HEK293 (cell line): ENCODE measurements around the gene AKAP8.

Experiments
- CTCF ChIA-PET: fragments of 350-600 bp; formaldehyde crosslinking; extraction: SDS; loops from one replicate; lab custom pipeline; 2021; ENCODE audit warnings: antibody characterized with exemption; lab: Yijun Ruan, JAX
- POLR2A ChIA-PET: fragments of 300-600 bp; formaldehyde crosslinking; extraction: SDS; loops from one replicate; lab custom pipeline; 2020; ENCODE audit warnings: antibody characterized with exemption, inconsistent platforms; lab: Yijun Ruan, JAX
- H3K27ac ChIP-seq: fragments of 200-500 bp; sonication (Bioruptor generic); 2 replicates; pipeline ENCODE4 v1.5.1; 2014; ENCODE audit warnings: low read depth, low read length, control low read depth, inconsistent platforms; ENCODE audit errors: extremely low read depth
- H3K36me3 ChIP-seq, 2 experiments: fragments of 200-500 bp in 1 of 2; sonication (Bioruptor generic) in 1 of 2; 1 replicate in 1 of 2; 2 replicates in 1 of 2; pipeline ENCODE4 v1.5.1; 2014 to 2017; ENCODE audit warnings: inconsistent platforms in 2 of 2, low read length in 2 of 2; ENCODE audit not compliant: control insufficient read depth in 2 of 2, insufficient read depth in 1 of 2
- H3K4me1 ChIP-seq: fragments of 200-500 bp; sonication (Bioruptor generic); 2 replicates; pipeline ENCODE4 v1.5.1; 2014; ENCODE audit warnings: mild to moderate bottlenecking, low read length, inconsistent platforms; ENCODE audit not compliant: control insufficient read depth, insufficient read depth
- H3K4me3 ChIP-seq: 2 replicates; pipeline ENCODE4 v1.5.1; 2011; ENCODE audit warnings: low read depth, mild to moderate bottlenecking, control low read depth, low read length, moderate library complexity
- H3K9me3 ChIP-seq: fragments of 200-500 bp; sonication (Bioruptor generic); 2 replicates; pipeline ENCODE4 v1.5.1; 2014; ENCODE audit warnings: low read depth, low read length, inconsistent platforms; ENCODE audit not compliant: control insufficient read depth, insufficient read depth
- KLF7 ChIP-seq: fragments of 450-650 bp; formaldehyde crosslinking; IDR thresholded peaks from 2 replicates; pipeline ENCODE4 v1.5.1; 2016; ENCODE audit warnings: missing biosample characterization, missing genetic modification characterization, borderline replicate concordance
- MYNN ChIP-seq: fragments of 450-650 bp; formaldehyde crosslinking; IDR thresholded peaks from 2 replicates; pipeline ENCODE4 v1.5.1; 2016; ENCODE audit warnings: missing biosample characterization, missing genetic modification characterization, borderline replicate concordance
- ZBTB48 ChIP-seq: fragments of 450-650 bp; formaldehyde crosslinking; IDR thresholded peaks from 2 replicates; pipeline ENCODE4 v1.5.1; 2016; ENCODE audit warnings: missing biosample characterization, missing genetic modification characterization
- ZNF10 ChIP-seq: fragments of 450-650 bp; formaldehyde crosslinking; IDR thresholded peaks from 2 replicates; pipeline ENCODE4 v1.5.1; 2017; ENCODE audit warnings: missing biosample characterization, missing genetic modification characterization
- ZNF114 ChIP-seq: fragments of 450-650 bp; formaldehyde crosslinking; IDR thresholded peaks from 2 replicates; pipeline ENCODE4 v1.5.0; 2017; ENCODE audit warnings: missing biosample characterization, missing genetic modification characterization
- ZNF132 ChIP-seq: fragments of 450-650 bp; formaldehyde crosslinking; IDR thresholded peaks from 2 replicates; pipeline ENCODE4 v1.5.1; 2017; ENCODE audit warnings: missing biosample characterization, missing genetic modification characterization, borderline replicate concordance
- ZNF138 ChIP-seq: fragments of 450-650 bp; formaldehyde crosslinking; IDR thresholded peaks from 2 replicates; pipeline ENCODE4 v1.5.1; 2016; ENCODE audit warnings: missing biosample characterization, missing genetic modification characterization, borderline replicate concordance
- ZNF155 ChIP-seq: fragments of 450-650 bp; formaldehyde crosslinking; IDR thresholded peaks from 2 replicates; pipeline ENCODE4 v1.5.1; 2016; ENCODE audit warnings: missing biosample characterization, missing genetic modification characterization
- ZNF202 ChIP-seq: fragments of 450-650 bp; formaldehyde crosslinking; IDR thresholded peaks from 2 replicates; pipeline ENCODE4 v1.5.1; 2016; ENCODE audit warnings: missing biosample characterization, missing genetic modification characterization, borderline replicate concordance
- ZNF239 ChIP-seq: fragments of 450-650 bp; formaldehyde crosslinking; IDR thresholded peaks from 2 replicates; pipeline ENCODE4 v1.5.1; 2016; ENCODE audit warnings: missing biosample characterization, missing genetic modification characterization
- ZNF416 ChIP-seq: fragments of 450-650 bp; formaldehyde crosslinking; IDR thresholded peaks from 2 replicates; pipeline ENCODE4 v1.5.1; 2016; ENCODE audit warnings: missing biosample characterization, missing genetic modification characterization
- ZNF423 ChIP-seq: fragments of 450-650 bp; formaldehyde crosslinking; IDR thresholded peaks from 2 replicates; pipeline ENCODE4 v1.5.1; 2016; ENCODE audit warnings: missing biosample characterization, missing genetic modification characterization
- ZNF48 ChIP-seq: fragments of 450-650 bp; formaldehyde crosslinking; IDR thresholded peaks from 2 replicates; pipeline ENCODE4 v1.5.1; 2016; ENCODE audit warnings: missing biosample characterization, missing genetic modification characterization
- ZNF529 ChIP-seq: fragments of 450-650 bp; formaldehyde crosslinking; IDR thresholded peaks from 2 replicates; pipeline ENCODE4 v1.5.1; 2017; ENCODE audit warnings: missing genetic modification characterization, missing biosample characterization; ENCODE audit not compliant: insufficient replicate concordance
- ZNF548 ChIP-seq: fragments of 450-650 bp; formaldehyde crosslinking; IDR thresholded peaks from 2 replicates; pipeline ENCODE4 v1.5.1; 2016; ENCODE audit warnings: missing biosample characterization, missing genetic modification characterization
- ZNF549 ChIP-seq: fragments of 450-650 bp; IDR thresholded peaks from 2 replicates; pipeline ENCODE4 v1.5.1; 2018; ENCODE audit warnings: missing biosample characterization, missing genetic modification characterization, mild to moderate bottlenecking, inconsistent platforms, moderate library complexity
- ZNF580 ChIP-seq: fragments of 450-650 bp; formaldehyde crosslinking; IDR thresholded peaks from 2 replicates; pipeline ENCODE4 v1.5.1; 2016; ENCODE audit warnings: missing biosample characterization, missing genetic modification characterization
- ZNF701 ChIP-seq: fragments of 450-650 bp; formaldehyde crosslinking; IDR thresholded peaks from 2 replicates; pipeline ENCODE4 v1.5.1; 2016; ENCODE audit warnings: missing biosample characterization, missing genetic modification characterization
- ZNF76 ChIP-seq: fragments of 450-650 bp; formaldehyde crosslinking; IDR thresholded peaks from 2 replicates; pipeline ENCODE4; 2016; ENCODE audit warnings: low read depth, missing biosample characterization, missing genetic modification characterization, borderline replicate concordance
- ZNF776 ChIP-seq: fragments of 450-650 bp; formaldehyde crosslinking; IDR thresholded peaks from 2 replicates; pipeline ENCODE4 v1.5.0; 2017; ENCODE audit warnings: missing biosample characterization, missing genetic modification characterization, borderline replicate concordance
- ZNF777 ChIP-seq: fragments of 450-650 bp; formaldehyde crosslinking; IDR thresholded peaks from 2 replicates; pipeline ENCODE4 v1.5.1; 2017; ENCODE audit warnings: missing biosample characterization, missing genetic modification characterization, borderline replicate concordance
- TF ChIP-seq, protein P1 (sequence below): fragments of 450-650 bp; formaldehyde crosslinking; IDR thresholded peaks from 2 replicates; pipeline ENCODE4 v1.5.1; 2017; ENCODE audit warnings: missing biosample characterization, missing genetic modification characterization
- TF ChIP-seq, protein P2 (sequence below): fragments of 450-650 bp; formaldehyde crosslinking; IDR thresholded peaks from 2 replicates; pipeline ENCODE4 v1.5.1; 2016; ENCODE audit warnings: missing biosample characterization, missing genetic modification characterization
- TF ChIP-seq, protein P3 (sequence below): fragments of 450-650 bp; formaldehyde crosslinking; IDR thresholded peaks from 2 replicates; pipeline ENCODE4 v1.5.1; 2016; ENCODE audit warnings: missing biosample characterization, missing genetic modification characterization
- TF ChIP-seq, protein P4 (sequence below): fragments of 450-650 bp; IDR thresholded peaks from 2 replicates; pipeline ENCODE4 v1.5.1; 2018; ENCODE audit warnings: missing biosample characterization, mild to moderate bottlenecking, missing genetic modification characterization
- TF ChIP-seq, protein P5 (sequence below): fragments of 450-650 bp; formaldehyde crosslinking; IDR thresholded peaks from 2 replicates; pipeline ENCODE4 v1.5.1; 2016; ENCODE audit warnings: missing biosample characterization, missing genetic modification characterization

Gene AKAP8

DNA sequence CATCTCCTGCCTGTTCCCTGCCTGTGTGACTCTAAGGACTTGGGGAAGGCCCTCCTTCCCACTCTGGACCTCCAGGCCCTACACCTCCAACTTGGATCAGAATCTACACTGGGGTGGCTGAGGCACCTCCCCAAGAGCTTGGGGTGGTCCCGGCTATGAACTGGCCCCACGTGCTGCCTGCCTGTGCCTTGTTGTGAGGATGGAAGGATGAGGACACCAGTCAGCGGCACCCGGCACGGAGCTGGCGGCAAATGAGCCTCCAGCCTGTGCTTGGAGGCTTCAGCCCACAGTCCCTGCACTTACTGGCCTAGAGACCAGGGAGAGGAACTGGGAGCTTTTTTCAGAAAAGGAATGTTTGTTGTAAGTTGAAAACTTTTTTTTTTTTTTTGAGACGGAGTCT is 8.5 kb downstream of the AKAP8 start (continued):
- TF ChIP-seq, protein P1, sequence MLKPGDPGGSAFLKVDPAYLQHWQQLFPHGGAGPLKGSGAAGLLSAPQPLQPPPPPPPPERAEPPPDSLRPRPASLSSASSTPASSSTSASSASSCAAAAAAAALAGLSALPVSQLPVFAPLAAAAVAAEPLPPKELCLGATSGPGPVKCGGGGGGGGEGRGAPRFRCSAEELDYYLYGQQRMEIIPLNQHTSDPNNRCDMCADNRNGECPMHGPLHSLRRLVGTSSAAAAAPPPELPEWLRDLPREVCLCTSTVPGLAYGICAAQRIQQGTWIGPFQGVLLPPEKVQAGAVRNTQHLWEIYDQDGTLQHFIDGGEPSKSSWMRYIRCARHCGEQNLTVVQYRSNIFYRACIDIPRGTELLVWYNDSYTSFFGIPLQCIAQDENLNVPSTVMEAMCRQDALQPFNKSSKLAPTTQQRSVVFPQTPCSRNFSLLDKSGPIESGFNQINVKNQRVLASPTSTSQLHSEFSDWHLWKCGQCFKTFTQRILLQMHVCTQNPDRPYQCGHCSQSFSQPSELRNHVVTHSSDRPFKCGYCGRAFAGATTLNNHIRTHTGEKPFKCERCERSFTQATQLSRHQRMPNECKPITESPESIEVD (tag by site-specific recombination) = no peak
- TF ChIP-seq, protein P2, sequence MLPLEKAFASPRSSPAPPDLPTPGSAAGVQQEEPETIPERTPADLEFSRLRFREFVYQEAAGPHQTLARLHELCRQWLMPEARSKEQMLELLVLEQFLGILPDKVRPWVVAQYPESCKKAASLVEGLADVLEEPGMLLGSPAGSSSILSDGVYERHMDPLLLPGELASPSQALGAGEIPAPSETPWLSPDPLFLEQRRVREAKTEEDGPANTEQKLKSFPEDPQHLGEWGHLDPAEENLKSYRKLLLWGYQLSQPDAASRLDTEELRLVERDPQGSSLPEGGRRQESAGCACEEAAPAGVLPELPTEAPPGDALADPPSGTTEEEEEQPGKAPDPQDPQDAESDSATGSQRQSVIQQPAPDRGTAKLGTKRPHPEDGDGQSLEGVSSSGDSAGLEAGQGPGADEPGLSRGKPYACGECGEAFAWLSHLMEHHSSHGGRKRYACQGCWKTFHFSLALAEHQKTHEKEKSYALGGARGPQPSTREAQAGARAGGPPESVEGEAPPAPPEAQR (tag by site-specific recombination) = no peak
- TF ChIP-seq ZNF10 (tag by site-specific recombination) (no peak), ZNF580 (tag by site-specific recombination) (no peak), ZNF155 (tag by site-specific recombination) (no peak), ZBTB48 (no peak), ZNF132 (tag by site-specific recombination) (no peak)

- H3K4me3 ChIP-seq = no peak overlapping the region
- no peaks in the 10 kb centered on the region for H3K4me1 ChIP-seq
- CTCF ChIA-PET = no interaction called here
- H3K36me3 ChIP-seq = peaks cover 23 to 94% of the 10 kb centered on the region in 2 experiments
- no peak for TF ChIP-seq ZNF777 (tag by site-specific recombination)
- no peak for TF ChIP-seq ZNF138 (tag by site-specific recombination)
- no peak for TF ChIP-seq ZNF529
- TF ChIP-seq ZNF548 (tag by site-specific recombination) = no peak
- no peak for TF ChIP-seq MYNN (tag by site-specific recombination)
- TF ChIP-seq ZNF76 = no peak
- no peak for TF ChIP-seq ZNF701
- TF ChIP-seq, protein P3, sequence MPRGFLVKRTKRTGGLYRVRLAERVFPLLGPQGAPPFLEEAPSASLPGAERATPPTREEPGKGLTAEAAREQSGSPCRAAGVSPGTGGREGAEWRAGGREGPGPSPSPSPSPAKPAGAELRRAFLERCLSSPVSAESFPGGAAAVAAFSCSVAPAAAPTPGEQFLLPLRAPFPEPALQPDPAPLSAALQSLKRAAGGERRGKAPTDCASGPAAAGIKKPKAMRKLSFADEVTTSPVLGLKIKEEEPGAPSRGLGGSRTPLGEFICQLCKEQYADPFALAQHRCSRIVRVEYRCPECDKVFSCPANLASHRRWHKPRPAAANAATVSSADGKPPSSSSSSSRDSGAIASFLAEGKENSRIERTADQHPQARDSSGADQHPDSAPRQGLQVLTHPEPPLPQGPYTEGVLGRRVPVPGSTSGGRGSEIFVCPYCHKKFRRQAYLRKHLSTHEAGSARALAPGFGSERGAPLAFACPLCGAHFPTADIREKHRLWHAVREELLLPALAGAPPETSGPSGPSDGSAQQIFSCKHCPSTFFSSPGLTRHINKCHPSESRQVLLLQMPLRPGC (tag by site-specific recombination) = no peak
- TF ChIP-seq ZNF416 (tag by site-specific recombination) = no peak
- TF ChIP-seq ZNF202 (tag by site-specific recombination) = no peak
- no peak for TF ChIP-seq ZNF776
- H3K9me3 ChIP-seq = no peaks in the 10 kb centered on the region
- H3K27ac ChIP-seq = no peak overlapping the region
- POLR2A ChIA-PET = no interaction called here
Observed at GRCh38 chr19:15369594-15369891, 10.0 kb downstream of the AKAP8 start.

DNA sequence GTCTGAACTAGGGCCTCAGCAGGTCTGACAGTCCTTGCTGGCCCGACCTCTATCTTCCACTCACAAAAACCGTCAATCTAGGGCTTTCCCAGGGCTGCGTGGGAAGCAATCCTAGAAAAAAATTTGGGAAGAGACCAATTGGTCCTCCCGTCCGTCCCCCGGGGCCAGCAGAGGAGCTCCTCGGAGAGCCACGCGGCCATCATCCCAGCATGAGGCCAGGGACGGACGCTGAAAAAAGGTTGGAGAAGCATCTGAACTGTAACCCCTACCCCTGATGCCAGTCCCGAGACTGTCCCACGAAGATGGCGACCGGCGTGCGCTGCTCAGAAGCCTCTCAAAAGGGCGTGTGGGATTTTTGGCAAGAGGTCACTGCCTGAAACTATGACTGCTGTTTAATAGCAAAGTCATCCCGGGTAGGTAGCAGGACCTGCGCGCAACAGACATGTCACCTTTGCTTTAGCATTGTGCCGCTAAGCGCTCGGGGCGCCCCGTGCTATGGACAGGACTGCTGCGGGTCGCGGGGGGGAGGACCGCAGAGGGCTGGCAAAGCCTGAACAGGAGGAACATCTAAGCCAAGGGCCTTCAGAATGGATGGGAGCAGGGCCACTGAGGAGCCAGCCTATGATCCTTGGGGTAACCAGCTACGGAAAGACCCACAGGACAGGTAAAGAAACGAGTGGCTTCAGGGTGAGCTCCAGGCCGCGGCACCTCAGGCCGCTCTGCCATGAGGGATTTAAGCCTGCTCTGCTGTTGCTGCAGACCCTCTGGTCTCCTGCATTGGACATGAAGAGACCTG is 10.6 kb downstream of the AKAP8 start:
- POLR2A ChIA-PET = interaction anchor here (1.9 kb wide), 1 partner anchor 10 kb away, joined by 5 read pairs; the partner anchor contains the start of gene AKAP8
- Histone ChIP-seq H3K27ac (no peak overlapping the region), H3K4me1 (no peaks in the 10 kb centered on the region), H3K36me3 (peaks cover 28 to 92% of the 10 kb centered on the region in 2 experiments), H3K9me3 (no peaks in the 10 kb centered on the region), H3K4me3 (no peak overlapping the region)
- CTCF ChIA-PET = no interaction called here
- TF ChIP-seq, protein P4, sequence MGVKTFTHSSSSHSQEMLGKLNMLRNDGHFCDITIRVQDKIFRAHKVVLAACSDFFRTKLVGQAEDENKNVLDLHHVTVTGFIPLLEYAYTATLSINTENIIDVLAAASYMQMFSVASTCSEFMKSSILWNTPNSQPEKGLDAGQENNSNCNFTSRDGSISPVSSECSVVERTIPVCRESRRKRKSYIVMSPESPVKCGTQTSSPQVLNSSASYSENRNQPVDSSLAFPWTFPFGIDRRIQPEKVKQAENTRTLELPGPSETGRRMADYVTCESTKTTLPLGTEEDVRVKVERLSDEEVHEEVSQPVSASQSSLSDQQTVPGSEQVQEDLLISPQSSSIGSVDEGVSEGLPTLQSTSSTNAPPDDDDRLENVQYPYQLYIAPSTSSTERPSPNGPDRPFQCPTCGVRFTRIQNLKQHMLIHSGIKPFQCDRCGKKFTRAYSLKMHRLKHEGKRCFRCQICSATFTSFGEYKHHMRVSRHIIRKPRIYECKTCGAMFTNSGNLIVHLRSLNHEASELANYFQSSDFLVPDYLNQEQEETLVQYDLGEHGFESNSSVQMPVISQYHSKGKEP (tag by site-specific recombination) = no peak
- TF ChIP-seq ZNF423 (tag by site-specific recombination) (no peak), ZNF549 (tag by site-specific recombination) (no peak), ZNF48 (tag by site-specific recombination) (no peak), ZNF114 (tag by site-specific recombination) (no peak), KLF7 (tag by site-specific recombination) (no peak), ZNF239 (tag by site-specific recombination) (no peak), ZNF76 (no peak)
- TF ChIP-seq, protein P5, sequence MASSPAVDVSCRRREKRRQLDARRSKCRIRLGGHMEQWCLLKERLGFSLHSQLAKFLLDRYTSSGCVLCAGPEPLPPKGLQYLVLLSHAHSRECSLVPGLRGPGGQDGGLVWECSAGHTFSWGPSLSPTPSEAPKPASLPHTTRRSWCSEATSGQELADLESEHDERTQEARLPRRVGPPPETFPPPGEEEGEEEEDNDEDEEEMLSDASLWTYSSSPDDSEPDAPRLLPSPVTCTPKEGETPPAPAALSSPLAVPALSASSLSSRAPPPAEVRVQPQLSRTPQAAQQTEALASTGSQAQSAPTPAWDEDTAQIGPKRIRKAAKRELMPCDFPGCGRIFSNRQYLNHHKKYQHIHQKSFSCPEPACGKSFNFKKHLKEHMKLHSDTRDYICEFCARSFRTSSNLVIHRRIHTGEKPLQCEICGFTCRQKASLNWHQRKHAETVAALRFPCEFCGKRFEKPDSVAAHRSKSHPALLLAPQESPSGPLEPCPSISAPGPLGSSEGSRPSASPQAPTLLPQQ (tag by site-specific recombination) = no peak
